DOHH2 (cell line): ENCODE data around the gene PPP1R7.

Experiments
- EZH2phosphoT487 ChIP-seq: fragments of 200-600 bp; sonication (generic); IDR thresholded peaks from 2 replicates; pipeline ENCODE4 v1.6.1; 2017; ENCODE audit warnings: borderline replicate concordance, mild to moderate bottlenecking, antibody characterized with exemption, low read length, moderate library complexity, mixed read lengths
- TF ChIP-seq, protein P1 (sequence below): fragments of 200-600 bp; sonication (generic); IDR thresholded peaks from one replicate; pipeline ENCODE4 v1.5.1; 2014; ENCODE audit warnings: antibody characterized with exemption, mild to moderate bottlenecking, low read depth, low read length; ENCODE audit not compliant: poor library complexity, severe bottlenecking

DNA sequence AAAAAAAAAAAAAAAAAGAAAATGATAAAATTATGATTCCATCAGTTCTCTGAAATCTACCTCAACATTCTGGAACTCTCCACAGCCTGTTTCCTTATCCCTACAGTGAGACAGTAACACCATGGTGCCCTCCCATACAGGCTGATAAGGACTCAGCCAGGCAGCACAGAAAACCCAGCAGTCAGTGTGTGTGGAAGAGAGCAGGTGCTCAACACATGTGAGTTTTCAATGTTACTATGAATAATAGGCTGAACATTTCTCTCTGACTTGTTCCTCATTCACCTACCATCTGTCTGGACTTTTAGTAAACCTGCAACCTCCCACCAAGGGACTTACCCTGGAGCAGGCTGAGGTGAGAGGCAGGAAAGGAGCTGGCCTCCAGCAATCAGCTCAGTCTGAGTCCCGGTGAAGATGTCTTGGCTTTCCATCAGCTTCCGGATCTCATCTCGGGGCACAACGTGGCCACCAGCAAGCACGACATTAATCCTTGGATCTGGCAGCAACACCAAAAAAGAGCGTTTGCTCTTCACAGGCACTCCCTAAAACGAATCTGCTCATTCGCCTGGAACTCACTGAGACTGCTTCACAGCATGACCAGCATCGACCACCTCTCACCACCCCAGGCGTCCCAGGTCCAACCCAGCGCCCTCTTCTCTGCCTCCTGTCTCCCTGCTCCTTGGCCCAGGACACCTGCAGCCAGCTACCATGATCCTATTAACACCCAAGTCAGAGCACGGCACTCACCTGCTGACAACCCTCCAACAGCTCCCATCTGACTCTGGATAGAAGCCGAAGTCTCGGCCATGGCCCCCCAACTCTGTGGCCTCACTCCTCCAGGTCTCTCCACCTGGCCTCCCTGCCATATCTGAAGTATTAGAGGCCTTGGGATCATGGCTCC, 17.5 kb upstream of the PPP1R7 start:
- TF ChIP-seq, protein P1, sequence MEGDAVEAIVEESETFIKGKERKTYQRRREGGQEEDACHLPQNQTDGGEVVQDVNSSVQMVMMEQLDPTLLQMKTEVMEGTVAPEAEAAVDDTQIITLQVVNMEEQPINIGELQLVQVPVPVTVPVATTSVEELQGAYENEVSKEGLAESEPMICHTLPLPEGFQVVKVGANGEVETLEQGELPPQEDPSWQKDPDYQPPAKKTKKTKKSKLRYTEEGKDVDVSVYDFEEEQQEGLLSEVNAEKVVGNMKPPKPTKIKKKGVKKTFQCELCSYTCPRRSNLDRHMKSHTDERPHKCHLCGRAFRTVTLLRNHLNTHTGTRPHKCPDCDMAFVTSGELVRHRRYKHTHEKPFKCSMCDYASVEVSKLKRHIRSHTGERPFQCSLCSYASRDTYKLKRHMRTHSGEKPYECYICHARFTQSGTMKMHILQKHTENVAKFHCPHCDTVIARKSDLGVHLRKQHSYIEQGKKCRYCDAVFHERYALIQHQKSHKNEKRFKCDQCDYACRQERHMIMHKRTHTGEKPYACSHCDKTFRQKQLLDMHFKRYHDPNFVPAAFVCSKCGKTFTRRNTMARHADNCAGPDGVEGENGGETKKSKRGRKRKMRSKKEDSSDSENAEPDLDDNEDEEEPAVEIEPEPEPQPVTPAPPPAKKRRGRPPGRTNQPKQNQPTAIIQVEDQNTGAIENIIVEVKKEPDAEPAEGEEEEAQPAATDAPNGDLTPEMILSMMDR = no peak
- TF ChIP-seq EZH2phosphoT487 = no peak
